HEK293 (cell line): ENCODE measurements around the gene LRP2BP.

Source experiments
- CTCF ChIP-seq: fragments of 450-650 bp; formaldehyde crosslinking; IDR thresholded peaks from 2 replicates; pipeline ENCODE4 v1.5.1; 2016; ENCODE audit warnings: missing biosample characterization, missing genetic modification characterization
- KLF16 ChIP-seq: fragments of 450-650 bp; formaldehyde crosslinking; IDR thresholded peaks from 2 replicates; pipeline ENCODE4 v1.5.1; 2017; ENCODE audit warnings: missing biosample characterization, missing genetic modification characterization
- SP2 ChIP-seq: fragments of 450-650 bp; formaldehyde crosslinking; IDR thresholded peaks from 2 replicates; pipeline ENCODE4 v1.5.1; 2016; ENCODE audit warnings: missing biosample characterization, missing genetic modification characterization
- YY1 ChIP-seq: fragments of 450-650 bp; formaldehyde crosslinking; IDR thresholded peaks from 2 replicates; pipeline ENCODE4 v1.5.1; 2018; ENCODE audit warnings: missing biosample characterization, missing genetic modification characterization
- ZIC2 ChIP-seq: fragments of 450-650 bp; formaldehyde crosslinking; IDR thresholded peaks from 2 replicates; pipeline ENCODE4 v1.5.1; 2016; ENCODE audit warnings: missing biosample characterization, missing genetic modification characterization
- ZNF239 ChIP-seq: fragments of 450-650 bp; formaldehyde crosslinking; IDR thresholded peaks from 2 replicates; pipeline ENCODE4 v1.5.1; 2016; ENCODE audit warnings: missing biosample characterization, missing genetic modification characterization
- ZNF274 ChIP-seq, 2 experiments: fragments of 200-500 bp in 1 of 2; fragments of 450-650 bp in 1 of 2; sonication (Bioruptor generic) in 1 of 2; formaldehyde crosslinking in 1 of 2; IDR thresholded peaks; 2 replicates each; pipeline versions ENCODE4 v1.5.1 to v1.6.1; 2014 to 2016; ENCODE audit warnings: borderline replicate concordance in 1 of 2, inconsistent platforms in 1 of 2, low read length in 1 of 2, missing biosample characterization in 1 of 2, missing genetic modification characterization in 1 of 2
- ZNF311 ChIP-seq: fragments of 450-650 bp; formaldehyde crosslinking; IDR thresholded peaks from 2 replicates; pipeline ENCODE4 v1.5.1; 2017; ENCODE audit warnings: missing biosample characterization, missing genetic modification characterization, borderline replicate concordance
- ZNF394 ChIP-seq: fragments of 450-650 bp; formaldehyde crosslinking; IDR thresholded peaks from 2 replicates; pipeline ENCODE4 v1.5.1; 2016; ENCODE audit warnings: missing biosample characterization, missing genetic modification characterization, mild to moderate bottlenecking, moderate library complexity, borderline replicate concordance
- ZNF610 ChIP-seq: fragments of 450-650 bp; formaldehyde crosslinking; IDR thresholded peaks from 2 replicates; pipeline ENCODE4 v1.5.1; 2016; ENCODE audit warnings: missing biosample characterization, missing genetic modification characterization, borderline replicate concordance
- ZSCAN4 ChIP-seq: fragments of 450-650 bp; formaldehyde crosslinking; IDR thresholded peaks from 2 replicates; pipeline ENCODE4 v1.5.1; 2017; ENCODE audit warnings: missing biosample characterization, missing genetic modification characterization
- TF ChIP-seq, protein P1 (sequence below): fragments of 450-650 bp; formaldehyde crosslinking; IDR thresholded peaks from 2 replicates; pipeline ENCODE4 v1.5.1; 2016; ENCODE audit warnings: missing biosample characterization, missing genetic modification characterization
- TF ChIP-seq, protein P2 (sequence below): fragments of 450-650 bp; formaldehyde crosslinking; conservative IDR thresholded peaks from 2 replicates; pipeline ENCODE4 v1.5.1; 2016; ENCODE audit warnings: low read depth, missing biosample characterization, missing genetic modification characterization
- TF ChIP-seq, protein P3 (sequence below): fragments of 450-650 bp; formaldehyde crosslinking; IDR thresholded peaks from 2 replicates; pipeline ENCODE4 v1.5.1; 2016; ENCODE audit warnings: missing biosample characterization, missing genetic modification characterization, borderline replicate concordance

DNA sequence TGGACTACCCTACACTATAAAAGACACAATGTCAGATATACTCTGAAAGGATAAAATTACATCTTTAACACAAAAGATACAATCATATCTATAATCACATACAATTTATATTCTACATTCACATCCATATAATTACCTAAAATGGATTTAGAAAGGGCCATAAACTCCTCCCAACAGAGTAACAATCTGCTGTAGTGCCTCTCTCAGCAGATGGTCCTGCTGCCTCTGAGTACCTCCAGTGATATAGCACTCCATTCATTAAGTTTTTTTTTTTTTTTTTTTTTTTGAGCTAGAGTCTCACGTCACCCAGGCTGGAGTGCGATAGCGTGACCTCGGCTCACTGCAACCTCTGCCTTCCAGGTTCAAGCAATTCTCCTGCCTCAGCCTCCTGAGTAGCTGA lies 8.3 kb upstream of the LRP2BP start:
- no peak for TF ChIP-seq KLF16
- no peak for TF ChIP-seq ZNF394 (tag by site-specific recombination)
- TF ChIP-seq YY1 (tag by site-specific recombination): no peak
- TF ChIP-seq, protein P1, sequence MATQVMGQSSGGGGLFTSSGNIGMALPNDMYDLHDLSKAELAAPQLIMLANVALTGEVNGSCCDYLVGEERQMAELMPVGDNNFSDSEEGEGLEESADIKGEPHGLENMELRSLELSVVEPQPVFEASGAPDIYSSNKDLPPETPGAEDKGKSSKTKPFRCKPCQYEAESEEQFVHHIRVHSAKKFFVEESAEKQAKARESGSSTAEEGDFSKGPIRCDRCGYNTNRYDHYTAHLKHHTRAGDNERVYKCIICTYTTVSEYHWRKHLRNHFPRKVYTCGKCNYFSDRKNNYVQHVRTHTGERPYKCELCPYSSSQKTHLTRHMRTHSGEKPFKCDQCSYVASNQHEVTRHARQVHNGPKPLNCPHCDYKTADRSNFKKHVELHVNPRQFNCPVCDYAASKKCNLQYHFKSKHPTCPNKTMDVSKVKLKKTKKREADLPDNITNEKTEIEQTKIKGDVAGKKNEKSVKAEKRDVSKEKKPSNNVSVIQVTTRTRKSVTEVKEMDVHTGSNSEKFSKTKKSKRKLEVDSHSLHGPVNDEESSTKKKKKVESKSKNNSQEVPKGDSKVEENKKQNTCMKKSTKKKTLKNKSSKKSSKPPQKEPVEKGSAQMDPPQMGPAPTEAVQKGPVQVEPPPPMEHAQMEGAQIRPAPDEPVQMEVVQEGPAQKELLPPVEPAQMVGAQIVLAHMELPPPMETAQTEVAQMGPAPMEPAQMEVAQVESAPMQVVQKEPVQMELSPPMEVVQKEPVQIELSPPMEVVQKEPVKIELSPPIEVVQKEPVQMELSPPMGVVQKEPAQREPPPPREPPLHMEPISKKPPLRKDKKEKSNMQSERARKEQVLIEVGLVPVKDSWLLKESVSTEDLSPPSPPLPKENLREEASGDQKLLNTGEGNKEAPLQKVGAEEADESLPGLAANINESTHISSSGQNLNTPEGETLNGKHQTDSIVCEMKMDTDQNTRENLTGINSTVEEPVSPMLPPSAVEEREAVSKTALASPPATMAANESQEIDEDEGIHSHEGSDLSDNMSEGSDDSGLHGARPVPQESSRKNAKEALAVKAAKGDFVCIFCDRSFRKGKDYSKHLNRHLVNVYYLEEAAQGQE (tag by site-specific recombination): no peak
- TF ChIP-seq CTCF: no peak
- TF ChIP-seq, protein P2, sequence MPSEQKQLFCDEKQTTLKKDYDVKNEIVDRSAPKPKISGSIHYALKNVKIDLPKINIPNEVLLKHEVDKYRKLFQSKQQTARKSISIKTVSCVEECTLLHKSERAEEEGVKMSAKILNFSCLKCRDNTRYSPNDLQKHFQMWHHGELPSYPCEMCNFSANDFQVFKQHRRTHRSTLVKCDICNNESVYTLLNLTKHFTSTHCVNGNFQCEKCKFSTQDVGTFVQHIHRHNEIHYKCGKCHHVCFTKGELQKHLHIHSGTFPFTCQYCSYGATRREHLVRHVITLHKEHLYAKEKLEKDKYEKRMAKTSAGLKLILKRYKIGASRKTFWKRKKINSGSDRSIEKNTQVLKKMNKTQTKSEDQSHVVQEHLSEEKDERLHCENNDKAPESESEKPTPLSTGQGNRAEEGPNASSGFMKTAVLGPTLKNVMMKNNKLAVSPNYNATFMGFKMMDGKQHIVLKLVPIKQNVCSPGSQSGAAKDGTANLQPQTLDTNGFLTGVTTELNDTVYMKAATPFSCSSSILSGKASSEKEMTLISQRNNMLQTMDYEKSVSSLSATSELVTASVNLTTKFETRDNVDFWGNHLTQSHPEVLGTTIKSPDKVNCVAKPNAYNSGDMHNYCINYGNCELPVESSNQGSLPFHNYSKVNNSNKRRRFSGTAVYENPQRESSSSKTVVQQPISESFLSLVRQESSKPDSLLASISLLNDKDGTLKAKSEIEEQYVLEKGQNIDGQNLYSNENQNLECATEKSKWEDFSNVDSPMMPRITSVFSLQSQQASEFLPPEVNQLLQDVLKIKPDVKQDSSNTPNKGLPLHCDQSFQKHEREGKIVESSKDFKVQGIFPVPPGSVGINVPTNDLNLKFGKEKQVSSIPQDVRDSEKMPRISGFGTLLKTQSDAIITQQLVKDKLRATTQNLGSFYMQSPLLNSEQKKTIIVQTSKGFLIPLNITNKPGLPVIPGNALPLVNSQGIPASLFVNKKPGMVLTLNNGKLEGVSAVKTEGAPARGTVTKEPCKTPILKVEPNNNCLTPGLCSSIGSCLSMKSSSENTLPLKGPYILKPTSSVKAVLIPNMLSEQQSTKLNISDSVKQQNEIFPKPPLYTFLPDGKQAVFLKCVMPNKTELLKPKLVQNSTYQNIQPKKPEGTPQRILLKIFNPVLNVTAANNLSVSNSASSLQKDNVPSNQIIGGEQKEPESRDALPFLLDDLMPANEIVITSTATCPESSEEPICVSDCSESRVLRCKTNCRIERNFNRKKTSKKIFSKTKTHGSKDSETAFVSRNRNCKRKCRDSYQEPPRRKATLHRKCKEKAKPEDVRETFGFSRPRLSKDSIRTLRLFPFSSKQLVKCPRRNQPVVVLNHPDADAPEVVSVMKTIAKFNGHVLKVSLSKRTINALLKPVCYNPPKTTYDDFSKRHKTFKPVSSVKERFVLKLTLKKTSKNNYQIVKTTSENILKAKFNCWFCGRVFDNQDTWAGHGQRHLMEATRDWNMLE (tag by site-specific recombination): no peak
- no peak for TF ChIP-seq ZNF239 (tag by site-specific recombination)
- TF ChIP-seq ZNF610: no peak
- TF ChIP-seq, protein P3, sequence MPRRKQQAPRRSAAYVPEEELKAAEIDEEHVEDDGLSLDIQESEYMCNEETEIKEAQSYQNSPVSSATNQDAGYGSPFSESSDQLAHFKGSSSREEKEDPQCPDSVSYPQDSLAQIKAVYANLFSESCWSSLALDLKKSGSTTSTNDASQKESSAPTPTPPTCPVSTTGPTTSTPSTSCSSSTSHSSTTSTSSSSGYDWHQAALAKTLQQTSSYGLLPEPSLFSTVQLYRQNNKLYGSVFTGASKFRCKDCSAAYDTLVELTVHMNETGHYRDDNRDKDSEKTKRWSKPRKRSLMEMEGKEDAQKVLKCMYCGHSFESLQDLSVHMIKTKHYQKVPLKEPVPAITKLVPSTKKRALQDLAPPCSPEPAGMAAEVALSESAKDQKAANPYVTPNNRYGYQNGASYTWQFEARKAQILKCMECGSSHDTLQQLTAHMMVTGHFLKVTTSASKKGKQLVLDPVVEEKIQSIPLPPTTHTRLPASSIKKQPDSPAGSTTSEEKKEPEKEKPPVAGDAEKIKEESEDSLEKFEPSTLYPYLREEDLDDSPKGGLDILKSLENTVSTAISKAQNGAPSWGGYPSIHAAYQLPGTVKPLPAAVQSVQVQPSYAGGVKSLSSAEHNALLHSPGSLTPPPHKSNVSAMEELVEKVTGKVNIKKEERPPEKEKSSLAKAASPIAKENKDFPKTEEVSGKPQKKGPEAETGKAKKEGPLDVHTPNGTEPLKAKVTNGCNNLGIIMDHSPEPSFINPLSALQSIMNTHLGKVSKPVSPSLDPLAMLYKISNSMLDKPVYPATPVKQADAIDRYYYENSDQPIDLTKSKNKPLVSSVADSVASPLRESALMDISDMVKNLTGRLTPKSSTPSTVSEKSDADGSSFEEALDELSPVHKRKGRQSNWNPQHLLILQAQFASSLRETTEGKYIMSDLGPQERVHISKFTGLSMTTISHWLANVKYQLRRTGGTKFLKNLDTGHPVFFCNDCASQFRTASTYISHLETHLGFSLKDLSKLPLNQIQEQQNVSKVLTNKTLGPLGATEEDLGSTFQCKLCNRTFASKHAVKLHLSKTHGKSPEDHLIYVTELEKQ (tag by site-specific recombination): no peak
- no peak for TF ChIP-seq ZNF274 (IDR thresholded peaks at IDR 0.05; ENCODE audit: low read length)
- TF ChIP-seq ZNF274 (tag by site-specific recombination; IDR thresholded peaks at IDR 0.05; ENCODE audit: borderline replicate concordance): no peak
- TF ChIP-seq ZSCAN4 (tag by site-specific recombination): no peak
- TF ChIP-seq ZIC2: no peak
- no peak for TF ChIP-seq SP2 (tag by site-specific recombination)
- no peak for TF ChIP-seq ZNF311
